Astrocyte (in vitro differentiated cells and primary cell): ENCODE measurements around the gene CDRT4.

Experiments used
- EZH2 ChIP-seq: IDR thresholded peaks from 2 replicates; pipeline ENCODE4 v1.6.1; 2012; ENCODE audit warnings: mild to moderate bottlenecking, low read length, inconsistent platforms; ENCODE audit not compliant: insufficient read depth
- TF ChIP-seq, protein P1 (sequence below): IDR thresholded peaks from 2 replicates; pipeline ENCODE4 v1.5.1; 2011; ENCODE audit warnings: low read depth, mild to moderate bottlenecking, inconsistent platforms, low read length, moderate library complexity; ENCODE audit not compliant: insufficient read depth

DNA sequence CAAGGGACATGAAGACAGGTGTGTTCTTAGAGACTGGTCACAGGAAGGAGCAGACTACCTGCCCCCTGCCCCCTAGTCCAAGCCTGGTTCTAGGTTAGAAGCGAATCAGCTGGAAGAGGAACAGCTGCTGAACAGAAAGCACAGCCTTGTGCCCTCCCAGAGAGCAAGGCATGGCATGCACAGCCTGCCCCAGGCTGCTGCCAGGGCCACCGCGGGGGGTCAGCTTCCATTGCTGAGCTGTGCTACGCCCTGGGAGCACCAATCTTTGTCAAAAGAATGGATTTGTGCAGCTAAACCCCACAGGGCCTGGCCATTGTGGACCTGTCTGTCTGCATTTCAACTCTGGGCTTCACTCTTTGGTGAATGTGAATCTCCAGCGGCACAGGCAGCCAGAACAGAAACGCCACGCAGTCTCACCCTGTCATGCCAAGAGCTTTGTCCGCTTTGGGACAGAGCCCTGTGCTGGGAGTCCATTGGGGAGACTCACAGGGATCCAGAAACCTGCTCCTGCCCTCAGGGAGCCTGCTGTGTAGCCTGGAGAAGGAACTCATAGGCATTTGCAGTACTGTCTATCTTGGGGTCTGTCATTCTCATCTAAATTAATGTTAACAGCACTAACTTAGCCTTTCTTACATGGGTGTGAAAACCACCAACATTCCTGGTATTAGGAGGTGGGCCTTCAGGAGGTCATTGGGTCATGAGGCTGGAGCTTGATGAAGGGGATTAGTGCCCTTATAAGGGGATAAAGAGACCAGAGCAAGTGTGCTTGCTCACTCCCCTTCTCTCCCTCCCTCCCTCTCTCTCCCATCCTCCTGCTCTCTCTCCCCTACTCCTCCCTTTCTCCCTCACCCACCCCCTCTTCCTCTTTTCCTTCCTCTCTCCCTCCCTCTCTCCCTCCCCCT lies 25.6 kb upstream of the CDRT4 start:
- TF ChIP-seq, protein P1, sequence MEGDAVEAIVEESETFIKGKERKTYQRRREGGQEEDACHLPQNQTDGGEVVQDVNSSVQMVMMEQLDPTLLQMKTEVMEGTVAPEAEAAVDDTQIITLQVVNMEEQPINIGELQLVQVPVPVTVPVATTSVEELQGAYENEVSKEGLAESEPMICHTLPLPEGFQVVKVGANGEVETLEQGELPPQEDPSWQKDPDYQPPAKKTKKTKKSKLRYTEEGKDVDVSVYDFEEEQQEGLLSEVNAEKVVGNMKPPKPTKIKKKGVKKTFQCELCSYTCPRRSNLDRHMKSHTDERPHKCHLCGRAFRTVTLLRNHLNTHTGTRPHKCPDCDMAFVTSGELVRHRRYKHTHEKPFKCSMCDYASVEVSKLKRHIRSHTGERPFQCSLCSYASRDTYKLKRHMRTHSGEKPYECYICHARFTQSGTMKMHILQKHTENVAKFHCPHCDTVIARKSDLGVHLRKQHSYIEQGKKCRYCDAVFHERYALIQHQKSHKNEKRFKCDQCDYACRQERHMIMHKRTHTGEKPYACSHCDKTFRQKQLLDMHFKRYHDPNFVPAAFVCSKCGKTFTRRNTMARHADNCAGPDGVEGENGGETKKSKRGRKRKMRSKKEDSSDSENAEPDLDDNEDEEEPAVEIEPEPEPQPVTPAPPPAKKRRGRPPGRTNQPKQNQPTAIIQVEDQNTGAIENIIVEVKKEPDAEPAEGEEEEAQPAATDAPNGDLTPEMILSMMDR = no peak
- TF ChIP-seq EZH2 = no peak
